GM18867 (cell line): Measurements from ENCODE around the gene PRDM16.

ENCODE experiments used
- ATAC-seq: cut with Tn5 transposase; IDR thresholded peaks from one replicate; pipeline ENCODE4 v1.9.1; 2021; ENCODE audit warnings: mild to moderate bottlenecking, moderate library complexity; ENCODE audit not compliant: unreplicated experiment

Gene PRDM16

GRCh38 chr1:3176028-3176427, 107.0 kb downstream of the PRDM16 start:
- no peak for ATAC-seq

GRCh38 chr1:3176820-3177219, 107.8 kb downstream of the PRDM16 start:
- no peak for ATAC-seq

GRCh38 chr1:3178279-3178678, 109.3 kb downstream of the PRDM16 start:
- no peak for ATAC-seq

- no peak for ATAC-seq
These were observed 110.5 kb downstream of the PRDM16 start for GRCh38 chr1:3179471-3179870.

DNA sequence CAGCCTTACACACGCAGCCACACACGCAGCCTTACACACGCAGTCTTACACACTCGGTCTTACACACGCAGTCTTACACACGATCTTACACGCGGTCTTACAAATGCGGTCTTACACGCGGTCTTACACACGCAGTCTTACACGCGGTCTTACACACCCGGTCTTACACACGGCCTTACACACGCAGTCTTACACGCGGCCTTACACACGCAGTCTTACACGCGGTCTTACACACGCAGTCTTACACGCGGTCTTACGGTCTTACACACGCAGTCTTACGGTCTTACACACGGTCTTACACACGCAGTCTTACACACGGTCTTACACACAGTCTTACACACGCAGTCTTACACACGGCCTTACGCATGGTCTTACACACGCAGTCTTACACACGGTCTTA, 111.9 kb downstream of the PRDM16 start:
- no peak for ATAC-seq

DNA sequence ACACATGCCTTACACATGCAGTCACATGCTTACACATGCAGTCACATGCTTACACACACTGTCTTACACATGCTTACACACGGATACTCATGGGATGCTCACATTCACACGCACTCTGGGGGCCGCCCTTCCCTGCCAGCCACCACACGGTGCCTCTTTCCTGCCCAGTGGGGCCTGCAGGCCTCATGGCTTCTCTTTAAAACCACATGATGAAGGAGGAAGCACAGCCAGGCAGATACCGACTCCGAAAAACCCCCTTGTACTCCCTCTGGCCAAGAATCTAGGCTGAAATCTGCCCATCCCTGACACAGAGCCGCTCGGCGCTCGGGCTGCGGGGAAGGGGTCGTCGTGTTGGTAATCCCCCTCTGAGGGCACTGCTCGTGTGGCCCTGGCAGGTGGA, 113.0 kb downstream of the PRDM16 start:
- ATAC-seq: no peak

- ATAC-seq: no peak
These were observed 114.4 kb downstream of the PRDM16 start for GRCh38 chr1:3183411-3183810.

DNA sequence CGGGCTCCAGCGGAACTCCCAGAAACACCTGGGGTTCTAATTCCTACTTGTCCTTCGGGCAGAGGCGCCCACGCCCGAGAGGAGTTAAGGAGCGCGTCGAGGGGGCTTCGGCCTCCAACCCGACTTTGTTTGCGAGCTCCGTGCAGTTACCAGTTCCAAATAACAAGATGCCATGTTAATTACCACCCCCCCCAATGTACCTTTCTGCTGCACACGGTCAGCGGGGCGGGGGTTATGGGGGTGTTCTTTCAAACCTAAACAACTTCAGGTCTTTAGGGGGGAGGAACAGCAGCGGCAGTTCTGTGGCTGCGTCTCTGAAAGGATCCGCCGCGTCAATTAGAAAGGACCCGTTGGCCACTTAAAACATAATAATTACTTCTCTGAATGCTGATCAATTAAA, 114.8 kb downstream of the PRDM16 start:
- ATAC-seq: no peak

- ATAC-seq: no peak
These were observed 115.7 kb downstream of the PRDM16 start for GRCh38 chr1:3184666-3185065.

GRCh38 chr1:3185896-3186525, 117.0 kb downstream of the PRDM16 start:
- no peak for ATAC-seq

DNA sequence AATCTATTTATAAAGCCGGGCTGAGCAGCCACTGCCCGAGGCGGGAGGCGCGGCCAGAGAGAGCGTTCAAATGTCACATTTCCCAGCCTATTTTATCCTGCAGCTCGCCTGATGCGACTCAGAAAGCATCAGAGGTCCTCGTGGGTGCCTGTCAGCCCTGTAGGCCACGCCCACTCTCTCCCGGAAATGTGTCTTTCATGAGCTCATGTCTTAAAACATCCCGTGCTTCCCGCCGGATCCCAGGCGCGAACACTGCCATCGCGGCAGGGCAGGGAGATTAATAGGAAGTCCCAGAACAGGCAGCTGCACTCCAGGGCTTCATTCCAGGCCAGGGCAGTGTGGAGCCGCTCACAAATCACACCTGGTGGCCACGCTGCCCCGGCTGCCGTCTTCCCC, 117.5 kb downstream of the PRDM16 start:
- no peak for ATAC-seq

DNA sequence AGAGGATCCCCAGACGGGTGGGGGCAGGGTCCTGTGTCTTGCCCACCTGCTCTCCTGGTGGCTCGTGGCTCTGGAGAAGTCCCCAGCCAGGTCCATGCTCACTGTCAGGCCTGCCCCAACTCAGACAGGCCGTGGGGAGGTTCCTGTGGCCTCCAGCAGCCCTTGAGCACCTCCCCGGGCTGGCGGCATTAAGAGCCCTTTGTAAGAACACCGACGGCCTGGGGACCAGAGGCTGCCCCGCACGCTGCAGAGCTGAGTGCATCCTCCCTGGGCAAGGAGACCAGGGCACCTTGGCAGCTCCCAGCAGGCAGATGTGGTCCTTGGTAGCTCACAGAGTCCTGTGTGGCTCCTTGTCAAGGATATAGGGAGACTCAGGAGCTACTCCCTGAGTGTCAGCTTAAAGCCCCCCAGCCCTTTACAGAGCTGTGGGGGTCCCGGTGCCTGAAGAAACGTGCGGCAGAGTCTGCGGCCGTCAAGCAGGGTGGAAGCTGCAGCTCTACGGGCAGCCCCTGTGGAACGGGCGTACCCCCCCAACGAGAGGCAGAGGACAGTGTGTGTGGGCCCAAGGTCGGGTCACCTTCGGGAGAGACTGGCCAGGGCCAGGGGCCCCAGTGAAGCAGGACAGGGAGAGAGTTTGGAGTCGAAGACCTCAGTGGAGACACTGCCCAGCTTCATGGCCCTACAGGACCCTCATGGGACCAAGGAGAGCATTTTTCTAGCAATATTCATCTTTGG, 118.6 kb downstream of the PRDM16 start:
- ATAC-seq: no peak

GRCh38 chr1:3188150-3188971, 119.4 kb downstream of the PRDM16 start:
- no peak for ATAC-seq

- ATAC-seq: no peak
These were observed 121.4 kb downstream of the PRDM16 start for GRCh38 chr1:3190256-3191041.

- no peak for ATAC-seq
These were observed 123.4 kb downstream of the PRDM16 start for GRCh38 chr1:3192361-3192760.

GRCh38 chr1:3192825-3193224, 123.8 kb downstream of the PRDM16 start:
- no peak for ATAC-seq

- no peak for ATAC-seq
These were observed 124.8 kb downstream of the PRDM16 start for GRCh38 chr1:3193811-3194210.

GRCh38 chr1:3194760-3195479, 125.9 kb downstream of the PRDM16 start:
- ATAC-seq: no peak

GRCh38 chr1:3195480-3195815, 126.4 kb downstream of the PRDM16 start:
- ATAC-seq: no peak

GRCh38 chr1:3195966-3196515, 127.0 kb downstream of the PRDM16 start:
- no peak for ATAC-seq
